HG03280 (cell line): ENCODE data around the gene SDCCAG8.
A peak's percentile ranks its signal among the peaks of the same experiment; 100 is the strongest.

Experiments
- ATAC-seq: cut with Tn5 transposase; IDR thresholded peaks from one replicate; pipeline ENCODE4 v1.9.1; 2021; ENCODE audit warnings: mild to moderate bottlenecking, moderate library complexity; ENCODE audit not compliant: unreplicated experiment

The SDCCAG8 gene

GRCh38 chr1:243254233-243254926 is 1.5 kb upstream of the SDCCAG8 start:
- peak; percentile 18 for ATAC-seq

GRCh38 chr1:243254927-243255790 is 682 bp upstream of the SDCCAG8 start, which contains the start of gene CEP170:
TSS of gene CEP170 (minus strand) at chr1:243255281. CDS start at chr1:243225280, 30,001 bp downstream.
- peak; percentile 53 for ATAC-seq

DNA sequence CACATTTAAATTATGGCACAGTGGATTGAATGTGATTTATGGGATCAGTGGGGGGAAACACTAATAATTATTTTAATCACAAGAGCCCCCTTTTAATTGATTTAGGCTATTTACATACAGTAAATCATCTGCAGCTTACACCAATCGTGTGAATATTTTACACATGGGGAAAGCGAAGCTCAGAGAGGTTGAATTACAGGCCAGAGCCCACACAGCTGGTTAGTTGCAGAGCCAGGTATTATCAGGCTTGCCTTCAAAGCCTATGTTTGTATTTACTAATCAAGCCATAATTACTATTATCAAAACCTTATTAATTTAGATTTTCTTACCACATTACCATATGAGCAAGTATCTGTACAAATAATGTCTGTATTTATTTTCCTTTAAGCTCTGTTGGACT is 749 bp downstream of the SDCCAG8 start:
- no peak for ATAC-seq

GRCh38 chr1:243257189-243257588 is 1.3 kb downstream of the SDCCAG8 start:
- no peak for ATAC-seq

- no peak for ATAC-seq
Measured at GRCh38 chr1:243258731-243259130, 2.9 kb downstream of the SDCCAG8 start.

- no peak for ATAC-seq
Measured at GRCh38 chr1:243260221-243260880, 4.5 kb downstream of the SDCCAG8 start.

GRCh38 chr1:243261390-243261789 is 5.5 kb downstream of the SDCCAG8 start:
- no peak for ATAC-seq

DNA sequence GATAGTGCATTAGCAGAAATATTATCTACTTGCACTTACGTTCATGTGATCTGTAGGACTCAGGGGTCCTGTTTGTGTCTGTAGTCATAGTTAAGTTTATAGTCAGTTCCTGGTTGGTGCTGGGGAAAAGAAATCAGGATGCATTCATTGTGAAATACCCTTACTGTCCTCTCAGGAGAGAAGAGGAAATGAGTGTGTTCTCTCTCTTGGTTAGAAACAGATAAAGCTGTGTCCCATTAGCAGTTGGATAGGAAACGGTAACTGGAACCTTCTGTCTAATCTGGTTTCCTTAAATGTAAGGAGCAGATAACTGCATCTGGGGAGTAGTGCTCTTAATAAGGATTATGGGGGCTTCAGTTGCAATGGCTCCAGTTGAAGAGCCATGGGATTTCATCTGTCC is 8.9 kb downstream of the SDCCAG8 start:
- no peak for ATAC-seq

DNA sequence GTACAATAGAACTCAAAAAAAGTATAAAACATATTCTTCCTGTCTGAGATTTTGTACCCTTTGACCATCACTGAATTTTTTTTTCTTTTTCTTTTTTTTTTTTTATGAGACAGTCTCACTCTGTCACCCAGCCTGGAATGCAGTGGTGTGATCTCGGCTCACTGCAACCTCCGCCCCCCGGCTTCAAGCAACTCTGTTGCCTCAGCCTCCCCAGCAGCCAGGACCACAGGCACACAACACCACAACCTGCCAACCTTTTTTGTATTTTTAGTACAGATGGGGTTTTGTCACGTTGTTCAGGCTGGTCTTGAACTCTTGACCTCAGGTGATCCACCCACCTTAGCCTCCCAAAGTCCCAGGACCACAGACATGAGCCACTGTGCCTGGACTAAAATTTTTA is 10.4 kb downstream of the SDCCAG8 start:
- ATAC-seq: no peak

DNA sequence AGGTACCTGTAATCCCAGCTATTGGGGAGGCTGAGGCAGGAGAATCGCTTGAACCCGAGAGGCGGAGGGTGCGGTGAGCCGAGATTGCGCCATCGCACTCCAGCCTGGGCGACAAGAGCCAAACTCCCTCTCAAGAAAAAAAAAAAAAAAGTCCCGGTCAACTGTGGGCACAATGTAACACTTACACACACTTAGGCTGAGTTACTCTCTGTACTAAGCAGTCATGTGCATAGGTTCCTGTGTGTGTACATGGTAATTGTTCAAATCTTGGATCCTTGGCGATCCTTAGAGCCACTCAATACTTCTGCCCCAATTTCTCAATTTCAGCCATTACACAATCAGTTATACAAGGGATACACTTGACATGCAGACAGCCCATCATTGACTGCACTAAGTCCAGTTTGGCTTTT is 11.6 kb downstream of the SDCCAG8 start:
- ATAC-seq: no peak

DNA sequence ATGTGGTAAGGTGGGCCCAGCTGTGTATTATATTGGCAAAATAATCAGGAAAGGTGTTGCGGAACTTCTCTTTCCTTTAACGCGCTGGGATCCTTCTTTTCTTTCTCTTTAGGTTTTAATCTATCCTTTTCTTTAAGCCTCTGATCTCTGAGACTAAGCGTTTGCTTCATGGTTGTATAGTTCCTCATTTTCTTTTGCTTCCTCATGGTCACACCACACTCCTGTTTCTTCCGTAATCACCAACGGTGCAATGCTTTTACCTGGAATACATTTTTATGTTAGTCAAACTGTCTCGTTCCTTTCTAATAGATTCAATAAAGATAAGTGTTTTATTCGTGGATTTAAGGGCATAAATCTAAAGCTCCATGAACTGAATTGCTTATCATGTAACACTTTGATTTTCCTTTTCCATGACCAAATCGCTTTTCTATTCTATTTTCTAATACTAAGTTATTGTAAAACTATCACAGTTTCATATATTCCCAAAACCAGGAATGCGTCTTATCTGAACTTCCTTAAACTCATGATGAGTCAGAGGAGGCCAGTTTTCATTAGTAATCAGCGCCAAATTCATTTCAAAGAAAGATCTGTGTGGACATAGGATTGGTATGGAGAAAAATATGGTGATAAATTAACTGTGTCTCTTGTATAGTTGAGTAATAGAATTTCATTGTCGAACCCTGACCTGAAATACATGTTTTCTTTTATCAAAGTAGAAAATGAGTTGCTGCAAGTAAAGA is 12.2 kb downstream of the SDCCAG8 start:
- ATAC-seq: no peak

DNA sequence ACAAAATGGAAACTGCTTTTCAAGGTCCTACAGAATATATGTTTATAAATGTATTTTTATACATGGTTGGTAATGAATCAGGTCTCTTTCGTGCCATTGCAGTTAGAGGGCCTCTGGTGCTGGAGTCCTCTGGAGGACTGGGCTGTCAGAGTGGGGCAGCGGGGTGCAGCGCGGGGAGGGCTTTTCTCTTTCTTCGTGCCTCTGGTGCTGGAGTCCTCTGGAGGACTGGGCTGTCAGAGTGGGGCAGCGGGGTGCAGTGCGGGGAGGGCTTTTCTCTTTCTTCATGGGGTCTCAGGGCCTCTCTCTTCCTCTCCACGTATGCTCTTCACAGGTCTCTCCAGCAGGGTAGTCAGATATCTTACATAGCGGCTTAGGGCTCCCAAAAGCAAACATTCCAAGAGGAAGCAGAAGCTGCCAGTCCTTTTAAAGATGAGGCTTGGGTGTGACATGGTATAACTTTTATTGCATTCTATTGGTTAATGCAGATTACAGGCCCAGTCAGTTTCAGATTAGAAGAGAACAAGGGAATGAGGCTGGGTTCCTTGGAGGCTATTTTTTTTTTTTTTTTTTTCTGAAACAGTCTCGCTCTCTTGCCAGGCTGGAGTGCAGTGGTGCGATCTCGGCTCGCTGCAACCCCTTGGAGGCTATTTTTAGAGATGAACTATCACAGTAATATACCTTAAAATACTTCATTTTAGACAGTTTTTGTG is 13.1 kb downstream of the SDCCAG8 start:
- no peak for ATAC-seq

- ATAC-seq: peak; percentile 67
Measured at GRCh38 chr1:243269461-243269801, 13.6 kb downstream of the SDCCAG8 start.

- no peak for ATAC-seq
Measured at GRCh38 chr1:243270097-243270864, 14.4 kb downstream of the SDCCAG8 start.

DNA sequence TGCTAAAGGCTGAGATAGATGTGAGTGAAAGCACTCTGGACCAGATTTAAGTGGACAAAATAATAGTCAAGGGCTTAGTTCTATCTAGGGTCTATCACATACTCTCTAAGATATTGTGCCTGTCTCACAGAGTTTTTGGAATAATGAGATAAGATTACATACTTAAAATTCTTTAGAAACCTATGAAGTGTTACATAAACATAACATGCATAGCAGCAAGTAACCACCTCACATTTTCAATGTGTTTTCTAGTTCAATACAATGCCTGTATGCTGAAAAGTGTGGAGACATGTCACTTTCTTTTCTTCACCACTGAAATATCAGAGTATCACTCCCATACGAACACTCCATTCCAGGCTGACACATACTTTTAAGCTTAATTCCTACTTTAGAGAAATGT is 16.2 kb downstream of the SDCCAG8 start:
- no peak for ATAC-seq

GRCh38 chr1:243272401-243272800 is 16.6 kb downstream of the SDCCAG8 start:
- no peak for ATAC-seq

GRCh38 chr1:243273506-243273905 is 17.7 kb downstream of the SDCCAG8 start:
- ATAC-seq: no peak

- no peak for ATAC-seq
Measured at GRCh38 chr1:243273945-243274344, 18.1 kb downstream of the SDCCAG8 start.

DNA sequence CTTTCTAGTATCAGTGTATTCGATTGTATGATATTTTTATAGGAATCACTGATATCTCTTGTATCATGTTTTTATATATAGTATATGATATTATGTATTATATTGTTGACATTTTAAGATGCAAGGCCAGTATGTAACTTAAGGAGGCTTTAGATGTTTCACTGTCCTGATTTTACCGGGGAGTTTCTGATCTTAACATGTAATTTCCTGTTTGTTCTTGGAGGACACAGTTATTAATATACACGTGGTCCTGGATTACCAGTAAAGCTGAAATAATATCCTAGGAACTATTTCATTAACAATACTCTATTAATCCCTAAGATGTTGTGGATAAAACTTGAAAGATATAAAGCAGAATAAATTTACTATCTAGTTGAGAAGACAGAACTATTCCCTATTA is 19.5 kb downstream of the SDCCAG8 start:
- no peak for ATAC-seq
